Loucy (cell line): ENCODE data around the gene FXR1.
"Not testable (repeated sequence)": the region's sequence is repeated elsewhere in the genome, so short reads cannot be mapped to it uniquely, and the experiment has no call there.

Source experiments
- H2AFZ ChIP-seq: fragments of 200-600 bp; sonication (generic); 2 replicates; pipeline ENCODE4 v1.6.0; 2016; ENCODE audit warnings: antibody characterized with exemption, mild to moderate bottlenecking, low read length, moderate library complexity
- H3F3A ChIP-seq: fragments of 200-600 bp; 2 replicates; pipeline ENCODE4 v1.6.0; 2016; ENCODE audit warnings: antibody characterized with exemption, low read depth, mild to moderate bottlenecking
- H3K27me3 ChIP-seq: fragments of 200-600 bp; sonication (generic); 2 replicates; pipeline ENCODE4 v1.6.1; 2014; ENCODE audit warnings: low read length, mild to moderate bottlenecking; ENCODE audit not compliant: insufficient read depth, poor library complexity, severe bottlenecking
- H3K36me3 ChIP-seq: fragments of 200-600 bp; sonication (generic); 2 replicates; pipeline ENCODE4 v1.6.1; 2016; ENCODE audit warnings: low read length; ENCODE audit not compliant: insufficient read depth
- H3K4me1 ChIP-seq: fragments of 200-600 bp; sonication (generic); 2 replicates; pipeline ENCODE4 v1.5.1; 2014; ENCODE audit warnings: low read length, mild to moderate bottlenecking; ENCODE audit not compliant: insufficient read depth, poor library complexity, severe bottlenecking
- H3K4me2 ChIP-seq: fragments of 200-600 bp; sonication (generic); 2 replicates; pipeline ENCODE4 v1.6.0; 2014; ENCODE audit warnings: antibody characterized with exemption, low read length, low read depth, mild to moderate bottlenecking; ENCODE audit not compliant: poor library complexity, severe bottlenecking
- H3K4me3 ChIP-seq: fragments of 200-600 bp; sonication (generic); 2 replicates; pipeline ENCODE4 v1.5.1; 2014; ENCODE audit warnings: low read length, mild to moderate bottlenecking, mixed read lengths; ENCODE audit not compliant: poor library complexity, severe bottlenecking
- H3K79me2 ChIP-seq: fragments of 200-600 bp; sonication (generic); 2 replicates; pipeline ENCODE4 v1.6.1; 2014; ENCODE audit warnings: low read length; ENCODE audit not compliant: insufficient read depth
- H3K9ac ChIP-seq: fragments of 200-600 bp; sonication (generic); 2 replicates; pipeline ENCODE4 v1.6.0; 2014; ENCODE audit warnings: mild to moderate bottlenecking, low read depth, low read length, moderate library complexity; ENCODE audit not compliant: poor library complexity, severe bottlenecking
- H3K9me2 ChIP-seq: fragments of 200-600 bp; sonication (generic); replicated peaks from 2 replicates; pipeline ENCODE4 v1.6.1; 2016; ENCODE audit warnings: low read depth, low read length, mixed read lengths
- H3K9me3 ChIP-seq: fragments of 200-600 bp; sonication (generic); 2 replicates; pipeline ENCODE4 v1.6.1; 2014; ENCODE audit warnings: mild to moderate bottlenecking, antibody characterized with exemption, low read length, low read depth; ENCODE audit not compliant: insufficient read depth
- H4K20me1 ChIP-seq: fragments of 200-600 bp; sonication (generic); 2 replicates; pipeline ENCODE4 v1.6.0; 2014; ENCODE audit warnings: antibody characterized with exemption, low read length, mild to moderate bottlenecking; ENCODE audit not compliant: insufficient read depth, poor library complexity, severe bottlenecking
- CTCF ChIP-seq: fragments of 200-600 bp; sonication (generic); conservative IDR thresholded peaks from 2 replicates; pipeline ENCODE4 v1.5.1; 2014; ENCODE audit warnings: mild to moderate bottlenecking, antibody characterized with exemption, low read length
- EZH2phosphoT487 ChIP-seq: fragments of 200-600 bp; IDR thresholded peaks from 2 replicates; pipeline ENCODE4 v1.6.1; 2018; ENCODE audit warnings: antibody characterized with exemption, mild to moderate bottlenecking, moderate library complexity, borderline replicate concordance

Gene FXR1

GRCh38 chr3:180989291-180990163 is 77.1 kb downstream of the FXR1 start, which contains the start of gene DNAJC19:
Gene DNAJC19 (minus strand): TSS chr3:180989736. CDS start chr3:180989602, 134 bp downstream.
- H2AFZ ChIP-seq: peak within 1 kb of the TSS; percentile 92
- peaks cover 23% of the 10 kb centered on the region for H3K4me1 ChIP-seq
- H3F3A ChIP-seq: no peaks in the 10 kb centered on the region
- H4K20me1 ChIP-seq: no peaks in the 10 kb centered on the region
- H3K4me2 ChIP-seq: peak within 1 kb of the TSS; percentile 92
- TF ChIP-seq EZH2phosphoT487 (no peak), CTCF (no peak)
- H3K79me2 ChIP-seq: peaks cover 22% of the 10 kb centered on the region
- H3K36me3 ChIP-seq: no peaks in the 10 kb centered on the region
- H3K9ac ChIP-seq: peak within 1 kb of the TSS; percentile 82
- no peaks in the 10 kb centered on the region for H3K9me2 ChIP-seq
- no peaks in the 10 kb centered on the region for H3K9me3 ChIP-seq
- no peaks in the 10 kb centered on the region for H3K27me3 ChIP-seq
- peak within 1 kb of the TSS; percentile 90 for H3K4me3 ChIP-seq

- H3F3A ChIP-seq: no peaks in the 10 kb centered on the region
These were observed 78.0 kb downstream of the FXR1 start for GRCh38 chr3:180990505-180990904.

GRCh38 chr3:180996415-180996932 is 84.0 kb downstream of the FXR1 start:
- no peaks in the 10 kb centered on the region for H3K79me2 ChIP-seq
- no peaks in the 10 kb centered on the region for H3K36me3 ChIP-seq
- no peak for TF ChIP-seq EZH2phosphoT487
- no peak for TF ChIP-seq CTCF
- H4K20me1 ChIP-seq: no peaks in the 10 kb centered on the region
- H2AFZ ChIP-seq: no peak overlapping the region
- no peaks in the 10 kb centered on the region for H3K9me3 ChIP-seq
- no peak overlapping the region for H3K9ac ChIP-seq
- no peak overlapping the region for H3K4me2 ChIP-seq
- H3F3A ChIP-seq: no peaks in the 10 kb centered on the region
- no peaks in the 10 kb centered on the region for H3K9me2 ChIP-seq
- H3K27me3 ChIP-seq: no peaks in the 10 kb centered on the region
- H3K4me3 ChIP-seq: no peak overlapping the region
- no peaks in the 10 kb centered on the region for H3K4me1 ChIP-seq

More at GRCh38 chr3:180990505-180990904, 78.0 kb downstream of the FXR1 start:
- H3K9me2 ChIP-seq: no peaks in the 10 kb centered on the region
- H4K20me1 ChIP-seq: no peaks in the 10 kb centered on the region
- peaks cover 22% of the 10 kb centered on the region for H3K79me2 ChIP-seq
- peaks cover 23% of the 10 kb centered on the region for H3K4me1 ChIP-seq
- no peaks in the 10 kb centered on the region for H3K9me3 ChIP-seq
- H3K36me3 ChIP-seq: no peaks in the 10 kb centered on the region
- H3K27me3 ChIP-seq: no peaks in the 10 kb centered on the region
- H2AFZ ChIP-seq: peak overlapping the region; percentile 92
- peak overlapping the region; percentile 90 for H3K4me3 ChIP-seq
- peak overlapping the region; percentile 92 for H3K4me2 ChIP-seq
- no peak for TF ChIP-seq CTCF
- no peak for TF ChIP-seq EZH2phosphoT487
- H3K9ac ChIP-seq: peak overlapping the region; percentile 82

- not testable (repeated sequence) for H3K9me2 ChIP-seq, H3K79me2 ChIP-seq, H3K9me3 ChIP-seq, H4K20me1 ChIP-seq, H3K4me2 ChIP-seq, H3K4me1 ChIP-seq, H3K4me3 ChIP-seq, H3K27me3 ChIP-seq, H3K9ac ChIP-seq, H2AFZ ChIP-seq, H3F3A ChIP-seq, H3K36me3 ChIP-seq
These were observed 89.9 kb downstream of the FXR1 start for GRCh38 chr3:181002331-181002730.

GRCh38 chr3:181003469-181003868 is 91.0 kb downstream of the FXR1 start:
- H2AFZ ChIP-seq, H4K20me1 ChIP-seq, H3F3A ChIP-seq, H3K9me2 ChIP-seq, H3K9me3 ChIP-seq, H3K36me3 ChIP-seq, H3K27me3 ChIP-seq, H3K4me1 ChIP-seq, H3K4me3 ChIP-seq, H3K4me2 ChIP-seq, H3K79me2 ChIP-seq, H3K9ac ChIP-seq: not testable (repeated sequence)
